Ammon's horn (tissue), 1 donor: Measurements from ENCODE around the gene ANKRD53.
"Not testable (repeated sequence)": the region's sequence is repeated elsewhere in the genome, so short reads cannot be mapped to it uniquely, and the experiment has no call there.

Source experiments
- DNase-seq: peaks from one replicate; pipeline ENCODE4 v3.0.0-alpha.2; 2016; ENCODE audit warnings: low spot score

Gene ANKRD53

DNA sequence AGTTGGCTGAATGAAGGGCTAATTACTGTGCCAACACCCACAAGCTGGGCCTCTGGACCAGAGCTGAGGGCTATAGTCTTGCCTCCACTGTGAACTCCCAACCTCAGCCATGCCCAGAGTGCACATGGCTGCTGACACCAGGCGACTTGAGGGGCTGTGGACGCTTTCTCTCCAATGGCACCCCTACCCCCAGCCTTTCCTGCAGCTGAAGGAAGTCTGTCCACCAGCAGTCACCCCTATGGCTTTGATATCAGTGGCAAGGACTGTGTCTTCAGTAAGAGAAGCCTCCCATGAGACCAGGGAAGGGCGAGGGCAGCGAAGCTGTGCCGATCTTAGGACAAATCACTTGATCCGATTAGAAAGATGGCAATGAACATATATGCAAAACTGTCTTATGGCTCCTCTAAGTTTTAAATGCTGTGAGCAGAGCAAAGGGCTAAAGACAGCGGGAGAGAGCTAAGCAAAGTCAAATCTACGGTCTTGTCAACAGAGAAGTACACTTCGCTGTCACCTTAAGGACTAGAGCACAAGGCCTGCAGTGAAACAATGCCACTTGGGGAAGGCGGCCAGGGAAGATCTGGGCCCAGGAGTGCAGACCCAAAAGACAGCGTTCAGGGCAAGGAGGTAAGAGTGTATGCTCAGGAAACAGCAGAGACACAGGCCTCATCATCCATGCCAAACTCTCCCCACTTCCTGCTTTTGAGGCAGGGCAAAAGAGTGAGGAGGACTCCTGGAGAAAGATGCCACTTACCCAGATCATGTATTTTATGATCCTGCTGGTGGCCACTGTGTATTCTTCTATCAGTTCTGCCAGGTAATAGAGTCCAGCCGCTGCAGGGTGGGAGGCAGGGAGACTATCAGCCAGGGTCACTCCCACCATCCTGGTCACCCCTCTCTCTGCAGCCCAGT lies 14.8 kb downstream of the ANKRD53 start:
- DNase-seq, result no peak

DNA sequence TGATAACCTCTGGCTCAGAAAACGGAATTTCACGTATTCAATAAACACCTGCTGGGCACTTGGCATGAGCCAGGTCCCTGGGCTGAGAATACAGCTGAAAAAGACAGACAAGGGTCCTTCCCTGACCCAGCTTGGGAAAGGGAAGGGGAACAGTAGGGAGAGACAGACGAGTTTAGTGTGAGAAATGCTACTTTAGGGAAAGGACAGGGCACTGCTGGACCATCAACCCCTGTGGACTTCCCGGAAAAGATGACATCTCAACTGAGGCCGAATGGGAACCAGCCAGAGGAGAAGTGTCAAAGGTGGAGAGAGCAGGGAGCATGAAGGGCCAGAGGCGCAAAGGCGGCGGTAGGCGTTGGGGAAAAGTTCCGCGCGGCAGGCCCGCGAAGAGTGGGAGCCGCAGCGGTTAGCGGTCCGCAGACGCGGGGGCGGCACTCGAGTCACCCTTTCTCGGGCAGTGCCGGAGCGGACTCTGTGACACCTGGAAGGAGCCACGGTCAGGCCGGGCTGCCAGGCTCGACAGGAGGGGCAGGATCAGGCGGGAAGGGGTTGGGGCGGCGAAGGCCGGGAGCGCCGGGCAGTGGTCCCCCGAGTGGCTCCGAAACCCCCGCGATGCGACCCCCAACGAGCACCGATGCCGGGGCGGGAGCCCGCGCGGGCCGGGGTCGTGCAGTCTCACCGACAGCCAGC lies 15.7 kb downstream of the ANKRD53 start:
- no peak for DNase-seq

DNA sequence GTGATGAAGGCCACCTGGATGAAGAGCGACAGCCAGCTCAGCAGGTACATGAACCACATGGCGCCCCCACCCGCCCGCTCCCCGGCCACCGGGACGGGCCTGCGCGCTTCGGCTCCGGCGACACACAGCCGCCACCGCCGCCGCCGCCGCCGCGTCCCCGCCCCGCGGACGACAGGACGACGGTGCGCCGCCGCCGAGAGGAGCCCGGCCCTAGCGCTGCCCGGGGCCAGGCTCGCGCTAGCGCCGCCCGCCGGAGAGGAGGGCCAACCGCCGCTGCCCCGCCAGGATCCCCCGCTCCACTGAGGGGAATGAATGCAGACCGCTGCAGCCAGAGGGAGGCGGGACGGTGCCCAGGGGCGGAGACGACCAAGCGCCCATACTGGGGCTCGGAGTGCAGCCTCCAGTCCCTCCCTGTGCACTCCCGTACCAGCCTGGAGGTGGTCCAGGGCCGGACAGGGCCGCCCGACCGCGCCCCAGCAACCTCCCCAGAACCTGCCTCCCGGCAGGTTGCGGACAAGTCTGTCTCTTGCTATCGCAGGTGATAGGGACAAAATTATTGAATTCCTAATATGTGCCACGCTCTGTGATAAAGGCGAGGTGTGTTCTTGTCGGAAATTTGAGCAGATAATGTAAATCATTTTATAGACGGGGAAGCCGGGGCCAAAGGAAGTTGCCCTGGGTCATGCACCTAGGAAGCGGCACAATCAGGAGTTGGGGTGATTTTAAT lies 16.4 kb downstream of the ANKRD53 start, which contains the start of gene TEX261:
TSS of gene TEX261 (minus strand) at position 175 of the 727 bp plus-strand sequence. CDS start at position 59, 116 bp downstream.
- peak; percentile 90 for DNase-seq

DNA sequence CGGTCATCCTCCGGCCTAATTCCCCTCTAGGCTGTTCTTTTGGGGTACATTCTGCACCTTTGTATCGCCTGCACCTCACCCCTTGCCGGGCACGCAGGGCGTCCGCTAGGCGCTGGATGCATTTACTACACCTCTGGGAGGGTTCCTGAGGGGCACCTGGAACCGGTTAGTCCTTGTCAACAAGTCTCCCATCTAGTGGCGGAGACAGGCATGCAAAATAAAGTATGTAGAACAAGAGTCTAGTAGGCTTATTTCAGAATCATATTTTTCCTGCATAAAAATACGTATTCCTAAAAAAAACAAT lies 16.9 kb downstream of the ANKRD53 start:
- peak; percentile 51 for DNase-seq

DNA sequence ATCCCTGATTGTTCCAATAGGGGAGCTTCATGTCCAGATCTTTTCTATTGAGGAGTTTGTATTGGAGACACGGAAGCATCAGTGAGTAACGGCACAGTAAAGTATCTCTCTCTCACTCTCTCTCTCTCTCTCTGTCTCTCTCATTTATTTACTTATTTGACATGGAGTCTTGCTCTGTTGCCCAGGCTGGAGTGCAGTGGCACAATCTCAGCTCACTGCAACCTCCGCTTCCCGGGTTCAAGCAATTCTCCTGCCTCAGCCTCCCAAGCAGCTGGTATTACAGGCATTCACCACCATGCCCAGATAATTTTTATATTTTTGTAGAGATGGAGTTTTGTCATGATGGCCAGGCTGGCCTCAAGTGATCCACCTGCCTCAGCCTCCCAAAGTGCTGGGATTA lies 20.5 kb downstream of the ANKRD53 start:
- DNase-seq, result not testable (repeated sequence)

DNA sequence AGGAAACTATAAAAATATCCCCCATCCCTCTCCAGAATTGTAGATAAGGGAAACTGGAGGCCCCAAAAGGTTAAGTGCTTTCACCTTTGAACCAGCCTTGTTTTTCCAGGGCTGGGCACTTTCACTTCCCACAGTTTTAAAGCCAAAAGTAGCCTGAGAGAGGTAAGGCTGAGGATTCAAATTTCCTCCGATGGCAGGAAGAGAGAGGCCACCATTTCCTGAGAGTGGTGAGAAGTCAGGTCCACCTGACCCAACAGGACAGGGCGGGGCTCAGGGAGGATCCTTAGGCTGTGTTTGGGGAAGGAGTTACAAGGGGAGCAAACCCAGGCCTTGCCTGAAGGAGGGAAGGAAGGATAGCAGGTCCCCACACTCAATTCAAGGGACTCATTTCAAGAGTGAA lies 20.9 kb downstream of the ANKRD53 start:
- no peak for DNase-seq

DNA sequence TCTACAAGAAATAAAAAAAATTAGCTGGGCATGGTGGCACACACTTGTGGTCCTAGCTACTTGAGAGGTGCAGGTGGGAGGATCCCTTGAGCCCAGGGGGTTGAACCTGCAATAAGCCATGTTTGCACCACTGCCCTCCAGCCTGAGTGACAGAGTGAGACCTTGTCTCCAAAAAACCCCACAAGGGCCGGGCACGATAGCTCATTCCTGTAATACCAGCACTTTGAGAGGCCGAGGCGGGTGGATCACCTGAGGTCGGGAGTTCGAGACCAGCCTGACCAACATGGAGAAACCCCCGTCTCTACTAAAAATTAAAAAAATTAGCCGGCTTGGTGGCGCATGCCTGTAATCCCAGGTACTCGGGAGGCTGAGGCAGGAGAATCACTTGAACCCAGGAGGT lies 21.5 kb downstream of the ANKRD53 start:
- DNase-seq, result not testable (repeated sequence)

DNA sequence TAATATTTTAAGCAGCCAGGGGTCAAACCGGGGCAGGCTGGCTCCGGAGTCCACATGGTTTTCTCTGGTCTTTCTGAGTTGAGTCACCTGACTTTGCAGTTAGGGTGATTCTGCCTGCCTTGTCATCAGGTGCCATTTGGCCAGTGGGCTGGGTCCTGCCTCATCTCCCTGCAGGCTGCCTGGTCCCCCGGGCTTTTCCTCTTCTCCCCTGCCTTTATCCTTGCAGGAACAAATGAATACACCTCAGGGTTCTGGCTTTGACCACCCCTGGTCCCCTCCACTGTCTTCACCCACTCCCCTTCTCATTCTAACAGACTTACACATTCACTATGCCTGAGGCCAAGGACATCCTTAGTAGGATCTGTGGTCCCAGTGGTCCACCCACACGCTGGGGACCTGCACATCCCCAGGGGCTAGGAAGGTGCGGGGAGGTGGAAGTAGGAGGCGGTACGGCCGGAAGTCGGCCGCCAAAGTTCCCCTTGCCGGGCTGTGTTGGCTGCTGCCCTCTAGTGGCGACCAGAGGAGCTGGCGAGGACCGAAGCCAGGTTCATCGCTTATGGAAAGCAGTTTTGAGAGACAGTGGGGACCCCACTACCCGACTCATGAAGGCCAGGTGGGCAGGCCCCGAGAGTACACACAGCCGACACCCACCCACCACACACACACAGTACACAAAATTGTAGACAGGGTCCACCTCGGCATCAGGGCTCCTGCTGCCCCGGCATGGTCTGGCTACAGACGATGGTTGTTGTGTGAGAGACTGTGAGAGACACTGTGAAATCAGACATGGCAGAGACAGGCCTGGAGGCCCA lies 22.6 kb downstream of the ANKRD53 start:
- peak; percentile 78 for DNase-seq

DNA sequence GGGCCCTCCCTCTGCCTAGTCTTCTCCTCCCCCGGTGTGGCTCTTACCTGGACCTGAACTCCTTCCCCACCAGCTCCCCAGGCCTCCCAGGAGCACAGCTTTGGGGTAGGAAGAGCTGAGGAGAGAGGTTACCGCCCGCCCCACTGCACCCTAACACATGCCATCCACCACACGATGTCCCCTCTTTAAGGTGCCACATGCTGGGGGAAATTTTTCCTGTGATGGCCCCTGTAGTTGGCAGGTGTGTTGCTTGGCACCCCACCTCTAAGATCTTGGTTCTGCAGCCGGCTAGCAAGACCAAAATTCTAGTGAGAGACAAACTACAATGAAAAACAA lies 23.1 kb downstream of the ANKRD53 start:
- DNase-seq, result no peak

DNA sequence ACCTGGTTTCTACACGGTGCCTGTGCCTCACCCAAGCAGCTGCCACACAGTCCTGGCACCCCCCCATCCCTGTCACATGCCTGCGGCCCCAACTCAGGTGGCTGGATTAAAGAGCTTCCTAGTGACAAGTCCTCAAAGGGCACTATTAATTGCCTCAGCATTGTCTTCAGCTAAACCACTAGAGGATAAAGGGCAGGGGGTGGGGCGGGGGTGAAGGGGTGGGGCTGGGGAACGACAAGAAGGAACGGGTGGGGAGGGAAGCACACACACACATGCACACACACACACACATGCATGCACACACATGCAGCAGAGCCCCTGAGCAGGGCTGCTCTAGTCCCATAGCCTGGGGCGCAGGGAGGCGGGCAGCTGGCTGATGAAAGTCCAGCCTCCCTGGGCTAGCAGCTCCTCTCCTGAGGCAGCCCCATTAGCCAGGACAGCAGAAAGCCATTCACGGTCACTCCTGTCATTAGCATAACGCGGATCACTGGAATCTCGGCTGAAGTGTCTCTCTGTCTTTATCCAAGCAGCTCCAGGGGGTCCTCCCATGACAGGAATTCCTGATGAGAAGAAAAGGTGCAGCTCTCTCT lies 23.6 kb downstream of the ANKRD53 start:
- no peak for DNase-seq

DNA sequence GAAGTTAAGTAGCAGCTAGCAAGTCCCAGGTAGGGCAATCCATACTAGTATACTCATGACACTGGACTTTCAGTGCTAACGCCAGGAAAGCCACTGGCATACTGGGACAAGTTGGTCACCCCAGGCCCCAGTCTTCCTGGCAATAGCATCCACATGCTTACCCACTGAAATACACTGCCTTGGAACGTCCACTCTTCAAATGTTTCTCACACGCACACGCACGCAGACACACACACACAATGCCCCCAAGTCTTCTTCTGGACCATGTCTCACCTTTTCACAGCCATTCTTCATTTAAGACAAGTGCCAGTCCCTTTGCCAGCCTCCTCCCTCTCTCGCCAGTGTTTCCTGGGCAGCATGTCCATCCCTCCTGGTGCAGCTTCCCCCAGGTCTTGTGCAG lies 25.0 kb downstream of the ANKRD53 start:
- no peak for DNase-seq

DNA sequence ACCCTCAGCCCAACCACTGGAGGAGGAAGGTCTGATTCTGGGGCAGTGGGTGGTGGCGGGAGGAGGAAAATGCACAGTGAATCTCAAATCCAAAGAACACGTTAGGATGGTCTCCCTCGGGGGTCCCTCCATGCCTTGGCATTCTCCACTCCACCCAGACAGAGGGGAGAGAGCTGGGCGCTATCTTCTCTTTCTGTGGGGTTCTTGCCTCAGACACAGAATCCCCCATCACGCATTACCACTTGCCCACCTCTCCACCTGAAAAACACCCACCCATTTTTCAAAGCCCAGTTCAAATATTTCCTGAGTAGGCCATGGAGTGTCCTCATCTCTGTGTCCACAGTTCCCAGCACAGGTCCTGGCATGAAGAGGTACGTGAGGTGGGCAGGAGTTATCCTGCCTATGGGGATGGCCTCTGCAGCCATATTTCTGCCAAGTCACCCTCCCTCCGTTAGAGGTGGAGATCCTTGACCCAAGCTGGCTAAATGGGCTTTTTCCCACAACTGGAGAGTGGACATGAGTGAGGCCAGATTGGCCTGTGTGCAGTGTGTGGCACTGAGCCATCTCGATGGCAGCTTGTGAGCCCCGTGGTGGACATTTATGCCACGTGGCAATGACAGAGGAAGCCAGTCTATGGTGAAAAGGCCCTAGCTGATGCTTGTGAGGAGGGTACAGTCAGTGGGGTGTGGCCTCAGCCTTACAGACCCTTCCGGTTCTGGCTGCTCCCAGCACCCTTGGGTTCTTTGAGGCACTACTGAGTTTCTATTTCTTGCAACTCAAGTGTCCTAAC lies 25.7 kb downstream of the ANKRD53 start:
- DNase-seq, result no peak

DNA sequence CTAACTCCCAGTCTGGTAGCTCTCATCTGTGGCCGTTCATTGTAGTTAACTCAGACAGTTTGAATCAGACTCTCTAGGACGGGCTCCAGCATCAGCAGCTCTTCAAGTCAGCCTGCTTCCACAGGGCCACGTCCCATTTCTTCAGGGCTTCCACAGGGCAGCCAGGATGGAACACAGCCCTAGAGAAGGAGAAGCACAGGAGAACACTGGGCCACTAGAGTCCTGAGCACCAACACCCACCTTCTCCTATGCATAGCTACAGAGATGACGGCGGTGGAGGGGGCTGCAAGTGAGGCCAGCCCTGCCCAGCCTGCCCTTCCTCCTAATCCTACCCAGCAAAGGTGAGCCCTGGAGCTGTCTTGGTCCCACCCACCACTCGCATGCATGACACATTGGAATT lies 26.4 kb downstream of the ANKRD53 start:
- no peak for DNase-seq

DNA sequence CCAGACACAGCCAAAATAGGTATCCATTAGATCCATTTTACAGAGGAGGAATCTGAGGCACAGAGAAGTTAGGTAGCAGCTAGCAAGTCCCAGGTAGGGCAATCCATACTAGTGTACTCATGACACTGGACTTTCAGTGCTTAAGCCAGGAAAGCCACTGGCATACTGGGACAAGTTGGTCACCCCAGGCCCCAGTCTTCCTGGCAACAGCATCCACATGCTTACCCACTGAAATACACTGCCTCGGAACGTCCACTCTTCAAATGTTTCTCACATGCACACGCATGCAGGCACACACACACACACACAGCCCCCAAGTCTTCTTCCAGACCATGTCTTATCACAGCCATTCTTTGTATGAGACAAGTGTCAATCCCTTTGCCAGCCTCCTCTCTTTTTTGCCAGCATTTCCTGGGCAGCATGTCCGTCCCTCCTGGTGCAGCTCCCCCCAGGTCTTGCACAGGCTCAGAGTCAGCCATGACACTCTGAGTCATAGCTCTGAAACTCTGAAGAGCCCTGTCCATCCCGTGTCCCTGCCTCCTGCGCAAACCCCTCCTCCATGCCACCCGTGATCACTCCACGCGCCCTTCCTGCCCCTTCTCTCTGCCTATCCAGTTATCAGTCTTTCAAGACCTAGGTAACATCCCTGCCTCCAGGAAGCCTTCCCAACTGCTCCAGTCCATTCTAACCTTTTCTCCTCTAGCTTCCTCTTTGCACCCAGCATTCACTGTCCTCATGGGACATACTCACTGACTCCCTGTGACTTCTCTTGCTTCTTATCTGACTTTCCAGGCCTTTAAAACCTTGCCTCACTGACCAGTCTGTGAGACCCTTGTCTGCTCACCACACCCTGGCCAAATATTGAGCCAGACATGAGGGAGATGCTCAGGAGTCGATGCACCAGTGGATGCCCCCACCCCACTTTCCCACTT lies 27.1 kb downstream of the ANKRD53 start:
- no peak for DNase-seq

DNA sequence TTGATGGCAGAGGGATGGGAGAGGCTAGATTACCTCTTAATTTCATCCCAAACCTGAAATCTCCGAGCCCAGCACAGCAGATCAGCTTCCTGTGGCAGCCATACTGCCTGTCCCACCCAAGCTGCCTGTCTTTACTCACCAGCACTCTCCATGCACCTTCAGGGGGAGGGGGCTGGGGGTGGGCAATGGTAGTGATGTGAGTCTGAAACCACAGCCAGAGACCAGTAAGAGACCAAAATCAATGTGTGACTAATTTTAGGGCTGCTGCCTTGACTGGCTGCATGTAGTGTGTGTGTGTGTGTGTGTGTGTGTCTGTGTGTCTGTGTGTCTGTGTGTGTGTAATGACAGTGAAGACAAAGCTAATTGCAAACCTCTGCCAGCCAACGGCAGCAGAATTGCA lies 27.9 kb downstream of the ANKRD53 start:
- no peak for DNase-seq

DNA sequence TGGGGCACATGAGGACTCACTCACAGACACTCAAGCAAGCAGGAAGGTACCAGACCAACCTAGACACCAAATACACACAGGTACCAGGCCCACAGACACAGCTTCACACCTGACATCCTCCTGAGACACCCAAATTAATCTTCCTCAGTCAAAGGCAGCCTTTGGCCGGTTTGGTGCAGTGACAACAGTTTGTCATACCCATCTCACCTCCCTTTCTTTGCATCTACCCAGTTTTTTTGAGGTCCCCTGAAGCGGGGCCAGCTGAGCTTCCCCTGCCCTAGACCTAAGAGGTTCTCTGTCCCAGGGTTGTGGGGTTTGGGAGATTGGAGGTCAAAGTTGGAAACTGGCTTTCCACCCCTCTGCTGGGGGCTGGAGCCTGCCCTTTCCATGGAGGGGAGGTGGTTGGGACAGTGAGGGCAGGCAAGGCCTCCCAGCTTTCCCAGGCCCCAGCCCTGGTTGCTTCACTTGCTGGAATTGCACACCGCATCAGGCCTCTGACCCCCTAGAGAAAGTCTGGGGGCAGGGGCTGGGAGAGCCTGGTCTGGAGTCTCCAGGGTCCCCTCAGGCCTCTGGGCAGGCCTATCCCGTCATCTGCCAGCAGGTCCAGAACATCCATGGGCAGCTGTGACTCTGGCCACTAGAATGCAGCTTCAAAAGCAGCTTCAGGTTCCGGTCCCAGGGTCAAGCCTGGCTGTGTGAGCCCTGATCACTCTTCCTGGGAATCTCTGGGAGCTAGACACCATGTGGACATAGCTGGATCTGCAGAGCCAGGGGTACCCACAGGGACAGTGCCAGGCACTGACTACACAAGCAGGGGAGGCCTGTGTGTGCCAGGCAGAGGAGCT lies 28.7 kb downstream of the ANKRD53 start:
- no peak for DNase-seq

DNA sequence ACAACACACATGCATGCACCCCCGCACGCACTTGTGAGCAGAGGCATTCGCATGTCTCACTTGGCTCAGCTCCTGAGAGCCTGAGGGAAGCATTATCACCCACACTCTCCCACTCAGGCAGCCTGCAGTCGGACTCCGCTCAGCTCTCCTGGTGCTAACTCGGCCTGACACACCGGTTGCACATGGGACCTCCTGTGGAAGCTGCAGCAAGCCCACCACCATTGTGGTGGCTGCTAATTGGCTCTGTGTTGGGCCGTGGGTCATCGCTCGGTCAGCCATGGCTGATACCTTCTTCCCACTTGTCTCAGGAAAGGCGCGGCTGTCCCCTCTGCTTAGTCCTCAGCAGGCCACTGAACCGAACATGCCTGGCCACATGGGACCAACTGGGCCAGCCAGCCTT lies 29.9 kb downstream of the ANKRD53 start:
- no peak for DNase-seq

DNA sequence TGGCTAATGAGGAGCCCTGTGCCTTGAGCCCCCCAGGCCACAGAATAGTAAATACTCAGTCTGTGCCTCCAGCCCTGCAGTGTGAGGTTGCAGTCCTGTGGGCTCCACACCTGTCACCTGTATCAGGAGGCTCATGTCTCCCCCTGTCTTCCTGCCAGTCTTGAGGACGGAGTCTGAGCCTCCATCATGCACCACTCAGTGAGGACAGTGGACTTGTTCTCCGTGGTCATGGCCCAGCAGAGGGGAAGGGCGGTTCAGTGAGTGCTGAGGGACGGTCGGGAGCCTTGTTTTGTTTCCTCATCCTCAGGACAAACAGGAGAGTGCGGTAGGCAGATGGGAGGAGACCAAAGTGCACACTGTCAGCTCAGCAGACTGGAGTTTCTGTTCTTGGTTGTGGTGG lies 33.4 kb downstream of the ANKRD53 start:
- DNase-seq, result not testable (repeated sequence)

DNA sequence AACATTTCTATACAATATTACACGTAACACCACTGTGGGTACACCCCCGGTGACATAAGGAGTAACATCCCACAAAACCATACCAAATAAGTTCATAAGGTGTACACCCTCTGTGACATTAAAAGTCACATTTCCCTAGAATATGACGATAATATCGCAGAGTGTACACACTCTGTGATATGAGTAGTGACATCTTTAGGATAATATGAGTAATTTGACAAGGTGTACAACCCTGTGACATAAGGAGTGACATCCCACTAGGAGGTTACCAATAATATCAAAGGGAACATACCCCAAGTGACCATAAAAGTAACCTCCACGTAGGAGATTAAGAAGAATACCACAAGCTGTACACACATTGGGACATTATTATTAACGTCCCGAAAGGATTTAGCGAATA lies 40.2 kb downstream of the ANKRD53 start:
- no peak for DNase-seq
